Epithelial cell of proximal tubule (primary cell): Measurements from ENCODE around the gene MRM2. TPM values are rescaled to one million over a fixed set of nuclear protein-coding genes. Genes with fewer than 3 reads are reported as not detected.

Experiments
- DNase-seq: peaks from one replicate; pipeline ENCODE4 v3.0.0-alpha.2; 2011; ENCODE audit warnings: low read depth
- H3K4me3 ChIP-seq: 2 replicates; pipeline ENCODE4 v1.5.1; 2011; ENCODE audit warnings: low read depth, mild to moderate bottlenecking, low read length
- total RNA-seq: library from RNA; depleted of rRNA; stranded (reverse); fragments of >200 nt; gene quantifications from 2 replicates; pipeline ENCODE4 v1.2.3, GENCODE V29; 2015
- TF ChIP-seq, protein P1 (sequence below): conservative IDR thresholded peaks from 2 replicates; pipeline ENCODE4 v1.5.1; 2012; ENCODE audit warnings: low read depth, mild to moderate bottlenecking, low read length

The MRM2 gene
- total RNA-seq, 1 donor from 2014 or later, result 26.1 TPM

DNA sequence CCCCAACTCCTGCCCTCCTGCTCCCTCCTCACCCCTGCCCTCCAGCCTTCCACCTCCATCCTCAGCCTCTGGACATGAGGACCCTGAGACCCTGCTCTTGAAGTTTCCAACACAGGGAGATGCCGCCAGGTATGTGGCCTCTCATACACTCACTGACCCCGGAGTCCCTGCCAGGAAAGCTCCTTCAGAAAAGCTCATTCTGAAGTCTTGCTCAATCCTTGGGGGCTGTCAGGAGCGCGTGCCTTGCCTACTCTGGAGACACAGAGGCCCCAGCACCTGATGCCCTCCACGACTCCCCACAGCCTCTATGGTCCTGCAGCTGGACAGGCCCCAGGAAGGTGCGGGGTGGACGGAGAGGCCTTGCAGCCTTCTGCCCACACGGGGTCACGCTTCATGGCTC is 11.0 kb upstream of the MRM2 start:
- DNase-seq, result no peak
- no peak overlapping the region for H3K4me3 ChIP-seq
- TF ChIP-seq, protein P1, sequence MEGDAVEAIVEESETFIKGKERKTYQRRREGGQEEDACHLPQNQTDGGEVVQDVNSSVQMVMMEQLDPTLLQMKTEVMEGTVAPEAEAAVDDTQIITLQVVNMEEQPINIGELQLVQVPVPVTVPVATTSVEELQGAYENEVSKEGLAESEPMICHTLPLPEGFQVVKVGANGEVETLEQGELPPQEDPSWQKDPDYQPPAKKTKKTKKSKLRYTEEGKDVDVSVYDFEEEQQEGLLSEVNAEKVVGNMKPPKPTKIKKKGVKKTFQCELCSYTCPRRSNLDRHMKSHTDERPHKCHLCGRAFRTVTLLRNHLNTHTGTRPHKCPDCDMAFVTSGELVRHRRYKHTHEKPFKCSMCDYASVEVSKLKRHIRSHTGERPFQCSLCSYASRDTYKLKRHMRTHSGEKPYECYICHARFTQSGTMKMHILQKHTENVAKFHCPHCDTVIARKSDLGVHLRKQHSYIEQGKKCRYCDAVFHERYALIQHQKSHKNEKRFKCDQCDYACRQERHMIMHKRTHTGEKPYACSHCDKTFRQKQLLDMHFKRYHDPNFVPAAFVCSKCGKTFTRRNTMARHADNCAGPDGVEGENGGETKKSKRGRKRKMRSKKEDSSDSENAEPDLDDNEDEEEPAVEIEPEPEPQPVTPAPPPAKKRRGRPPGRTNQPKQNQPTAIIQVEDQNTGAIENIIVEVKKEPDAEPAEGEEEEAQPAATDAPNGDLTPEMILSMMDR, result no peak

DNA sequence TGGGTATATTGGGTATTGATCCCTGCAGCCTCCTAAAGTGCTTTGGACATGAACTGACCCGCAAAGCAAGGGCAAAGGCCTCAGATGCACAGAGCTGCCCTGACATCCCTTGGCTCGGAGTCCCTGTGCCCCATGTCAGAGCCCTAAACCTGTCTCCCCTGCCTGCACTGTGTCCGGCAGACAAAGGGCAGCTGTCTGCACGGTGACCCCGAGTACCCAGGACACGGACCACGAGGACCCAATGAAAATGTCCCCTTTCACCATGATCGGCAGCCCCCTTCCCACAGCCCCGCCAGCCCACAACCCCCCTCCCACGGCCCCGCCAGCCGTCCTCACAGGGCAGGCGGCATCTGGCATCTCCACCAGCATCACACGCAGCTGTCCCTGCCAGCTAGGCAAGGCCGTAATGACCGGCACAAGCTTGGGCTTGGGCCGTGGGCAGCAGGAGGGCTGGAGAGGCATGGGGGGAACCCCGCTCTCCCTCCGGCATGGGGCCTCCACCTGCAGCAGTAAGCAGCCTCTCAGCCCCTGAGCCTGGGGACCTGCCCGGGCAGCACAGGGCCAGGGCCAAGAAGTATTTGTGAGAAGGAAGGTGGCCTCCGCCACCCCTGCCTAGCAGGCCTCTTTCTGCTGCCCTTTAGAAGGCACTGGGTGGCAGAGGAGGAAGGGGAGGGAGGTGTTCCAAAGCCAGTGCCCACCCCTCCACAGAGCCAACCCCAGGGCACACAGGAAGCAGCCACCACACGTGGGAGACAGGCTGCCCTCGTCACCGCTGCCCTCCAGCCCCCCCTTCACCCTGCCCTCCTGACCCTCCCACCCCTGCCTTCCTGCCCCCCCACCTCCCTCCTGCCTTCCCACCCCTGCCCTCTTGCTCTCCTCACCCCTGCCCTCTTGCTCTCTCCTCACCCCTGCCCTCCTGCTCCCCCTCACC is 10.1 kb upstream of the MRM2 start:
- TF ChIP-seq, protein P1, result no peak
- no peak overlapping the region for H3K4me3 ChIP-seq

DNA sequence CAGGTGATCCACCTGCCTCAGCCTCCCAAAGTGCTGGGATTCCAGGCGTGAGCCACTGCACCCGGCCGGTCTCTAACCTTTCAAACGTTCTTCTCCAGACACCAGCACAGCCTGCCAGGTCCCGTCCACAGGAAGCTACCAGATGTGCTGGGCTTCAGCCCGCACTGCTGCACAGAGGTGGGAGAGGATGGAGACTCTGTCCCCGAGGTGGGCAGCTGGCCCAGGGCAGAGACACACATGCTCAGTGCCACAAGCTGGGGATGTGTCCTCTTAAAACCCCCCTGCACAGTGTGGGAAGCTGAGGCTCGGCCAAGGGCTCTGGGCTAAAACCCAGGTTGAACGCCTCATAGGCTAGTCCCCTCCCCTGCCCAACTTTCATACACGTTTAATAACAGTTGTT is 9.4 kb upstream of the MRM2 start:
- H3K4me3 ChIP-seq, result no peak overlapping the region
- TF ChIP-seq, protein P1, result no peak
- no peak for DNase-seq

More for the DNA sequence above, 10.1 kb upstream of the MRM2 start:
- DNase-seq, result no peak

DNA sequence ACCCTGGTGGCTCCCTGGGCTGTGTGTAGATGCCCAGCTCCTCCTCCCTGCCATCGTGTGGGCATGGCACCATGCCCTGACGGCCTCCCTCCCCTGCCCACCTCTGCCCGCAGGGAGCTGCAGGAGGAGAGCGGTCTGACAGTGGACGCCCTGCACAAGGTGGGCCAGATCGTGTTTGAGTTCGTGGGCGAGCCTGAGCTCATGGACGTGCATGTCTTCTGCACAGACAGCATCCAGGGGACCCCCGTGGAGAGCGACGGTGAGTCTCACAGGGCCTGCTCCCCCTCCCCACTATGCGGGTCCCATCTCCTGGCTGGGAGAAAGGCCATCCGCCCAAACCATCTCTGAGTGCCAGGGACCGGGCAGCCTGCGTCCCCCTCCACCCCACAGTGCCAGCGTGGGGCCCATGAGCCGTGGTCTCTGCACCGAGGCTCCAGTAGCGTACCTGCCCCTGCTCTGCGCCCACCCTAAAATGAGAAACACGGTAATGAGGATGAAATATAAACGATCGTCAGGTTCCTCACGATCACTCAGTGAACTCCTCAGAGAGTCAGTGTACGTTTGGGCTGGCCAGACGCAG is 7.8 kb upstream of the MRM2 start:
- TF ChIP-seq, protein P1, result no peak
- DNase-seq, result no peak

DNA sequence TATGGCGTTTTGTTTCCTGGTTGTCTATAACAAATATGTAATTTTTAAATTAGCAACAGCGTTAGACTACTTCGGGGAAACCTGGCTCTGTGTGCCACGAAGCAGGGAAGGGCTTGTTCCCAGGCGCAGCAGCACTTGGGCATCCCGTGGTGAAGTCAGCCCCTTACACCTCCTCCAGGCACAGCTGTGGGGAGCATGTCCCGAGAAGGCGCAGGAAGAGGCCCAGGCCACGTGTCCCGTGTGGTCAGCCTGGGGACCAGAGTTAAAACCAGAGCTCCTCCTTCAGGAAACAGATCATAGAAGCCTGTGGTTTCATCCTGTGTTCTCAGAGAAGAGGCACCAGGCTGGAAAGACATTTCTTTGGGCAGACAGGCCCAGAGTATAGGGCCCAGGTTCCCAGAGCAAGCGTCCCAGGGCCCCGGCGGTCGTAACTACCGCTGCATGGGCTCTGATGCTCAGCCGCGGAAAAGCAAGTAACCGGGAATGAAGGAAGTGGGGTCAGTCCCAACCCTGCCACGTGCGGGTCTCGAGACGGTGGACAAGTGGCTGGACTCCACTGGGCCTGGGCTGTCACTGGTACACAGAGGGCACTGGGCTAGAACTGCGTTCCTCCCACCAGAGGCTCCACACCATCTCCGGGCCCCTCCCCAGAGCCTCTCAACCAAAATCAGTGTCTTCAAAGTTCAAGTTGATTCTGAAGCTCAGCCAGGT is 7.1 kb upstream of the MRM2 start:
- no peak for DNase-seq
- no peak overlapping the region for H3K4me3 ChIP-seq
- TF ChIP-seq, protein P1, result no peak

More for the DNA sequence above, 7.8 kb upstream of the MRM2 start:
- H3K4me3 ChIP-seq, result no peak overlapping the region

DNA sequence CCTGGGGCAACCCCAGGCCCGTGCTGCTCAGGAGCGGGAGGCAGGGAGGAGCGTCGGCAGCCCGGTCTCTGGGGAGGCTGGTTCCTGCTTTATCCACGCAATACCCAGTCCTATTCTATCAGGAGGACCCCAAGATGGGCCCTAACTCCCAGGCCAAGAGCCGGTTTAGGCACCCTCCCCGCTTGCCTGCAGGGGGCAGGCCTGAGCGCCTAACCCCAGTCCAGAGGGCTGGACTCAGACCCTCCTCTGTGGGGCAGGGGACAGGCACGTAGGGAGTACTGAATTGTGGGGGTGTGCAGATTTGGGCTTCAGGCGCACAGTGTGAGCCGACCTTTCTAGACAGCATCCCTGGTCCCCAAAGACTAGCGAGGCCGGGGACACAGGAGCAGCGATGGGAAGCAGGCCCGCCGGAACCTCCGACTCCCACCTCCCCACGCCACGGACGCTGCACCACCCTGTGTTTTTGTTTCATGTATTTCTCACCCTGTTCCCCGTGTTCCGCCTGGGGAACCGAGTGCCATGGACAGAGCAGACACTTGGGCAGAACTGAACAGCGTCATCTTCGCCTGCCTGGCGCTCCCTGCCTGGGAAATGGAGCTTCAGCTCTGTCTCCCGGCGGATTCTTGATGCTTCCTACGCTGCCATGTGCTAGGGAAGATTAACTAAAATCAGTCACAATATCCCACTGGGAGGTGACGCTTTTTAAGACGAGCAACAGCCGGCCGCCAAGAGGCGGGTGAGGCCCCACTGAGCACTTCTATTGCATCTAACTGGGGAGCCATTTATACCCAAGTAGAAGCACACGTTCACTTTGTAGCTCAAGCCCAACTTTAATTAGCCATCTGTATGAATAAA is 5.4 kb upstream of the MRM2 start:
- H3K4me3 ChIP-seq, result no peak overlapping the region
- DNase-seq, result no peak
- TF ChIP-seq, protein P1, result peak; percentile 85
